ENCODE measurements around the gene ARID1A.

- TF ChIP-seq POLR2A (IDR thresholded peaks at IDR 0.05) (no peak), CTCF (IDR thresholded peaks at IDR 0.05) (no peak)
Measured at GRCh38 chr1:26700711-26701110, 4.9 kb downstream of the ARID1A start.

Data from heart left ventricle (tissue), 13 donors.